IPS-18c (cell line): ENCODE measurements around the gene NAA16.

Experiments used
- H3K4me3 ChIP-seq: 2 replicates; pipeline ENCODE4 v1.7.0; 2013; ENCODE audit warnings: low read depth, mild to moderate bottlenecking, low read length, moderate library complexity; ENCODE audit not compliant: insufficient read depth
- H3K9me3 ChIP-seq: one replicate; pipeline ENCODE4 v1.6.1; 2013; ENCODE audit warnings: mild to moderate bottlenecking, low read length, moderate library complexity; ENCODE audit not compliant: control insufficient read depth, insufficient read depth

Gene NAA16

GRCh38 chr13:41386211-41386610, 75.1 kb downstream of the NAA16 start:
- Histone ChIP-seq H3K9me3 (no peaks in the 10 kb centered on the region), H3K4me3 (no peak overlapping the region)

- Histone ChIP-seq H3K9me3 (no peaks in the 10 kb centered on the region), H3K4me3 (no peak overlapping the region)
Measured at GRCh38 chr13:41387576-41387975, 76.5 kb downstream of the NAA16 start.

DNA sequence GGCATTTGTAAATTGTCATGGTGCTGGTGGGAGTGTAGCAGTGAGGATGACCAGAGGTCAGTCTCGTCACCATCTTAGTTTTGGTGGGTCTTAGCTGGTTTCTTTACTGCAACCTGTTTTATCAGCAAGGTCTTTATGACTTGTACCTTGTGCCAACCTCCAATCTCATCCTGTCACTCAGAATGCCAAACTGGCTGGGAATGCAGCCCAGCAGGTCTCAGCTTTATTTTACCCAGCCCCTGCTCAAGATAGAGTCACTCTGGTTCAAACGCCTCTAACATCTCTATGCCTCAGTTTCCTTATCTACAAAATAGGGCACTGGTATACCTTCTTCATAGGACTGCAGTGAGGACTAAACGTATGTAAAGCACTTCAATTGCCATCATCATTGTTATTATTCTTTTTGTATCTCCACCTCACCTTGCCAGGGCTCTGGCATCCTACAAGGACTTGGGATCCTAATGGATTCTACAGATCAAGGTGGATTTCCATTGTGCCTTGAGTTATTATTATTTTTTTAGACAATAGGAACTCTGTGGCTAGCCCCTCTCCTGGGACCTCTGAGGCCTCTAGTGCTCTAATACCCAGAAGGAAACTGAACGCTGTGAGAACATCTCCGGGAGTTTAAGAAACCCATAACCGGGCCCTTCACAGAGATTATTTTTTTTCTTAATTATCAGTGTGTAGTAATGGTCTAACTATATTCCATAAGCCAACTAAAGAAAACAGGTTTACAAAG, 77.2 kb downstream of the NAA16 start:
- Histone ChIP-seq H3K9me3 (no peaks in the 10 kb centered on the region), H3K4me3 (no peak overlapping the region)

DNA sequence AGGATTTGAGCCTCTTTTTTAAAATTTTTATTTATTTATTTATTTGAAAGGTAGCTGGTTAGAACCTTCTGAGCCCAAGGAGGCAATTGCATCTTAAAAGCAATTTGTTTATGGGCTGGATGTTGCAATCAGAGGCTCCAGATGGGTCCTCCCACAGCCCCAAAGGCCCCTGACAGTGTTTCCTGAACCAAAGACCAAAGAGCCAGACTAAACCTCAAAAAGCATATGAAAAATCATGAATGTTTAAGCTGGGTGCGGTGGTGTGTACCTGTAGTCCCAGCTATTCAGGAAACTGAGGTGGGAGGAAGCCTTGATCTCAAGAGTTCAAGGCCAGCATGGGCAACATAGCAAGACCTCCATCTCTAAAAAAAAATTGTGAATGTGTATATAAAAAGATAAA, 78.5 kb downstream of the NAA16 start:
- peaks cover 2% of the 10 kb centered on the region for H3K9me3 ChIP-seq
- no peak overlapping the region for H3K4me3 ChIP-seq

GRCh38 chr13:41394166-41394565, 83.1 kb downstream of the NAA16 start:
- H3K9me3 ChIP-seq: peaks cover 2% of the 10 kb centered on the region
- H3K4me3 ChIP-seq: no peak overlapping the region

GRCh38 chr13:41398494-41399170, 87.6 kb downstream of the NAA16 start:
- H3K9me3 ChIP-seq: peaks cover under 1% of the 10 kb centered on the region
- H3K4me3 ChIP-seq: no peak overlapping the region

DNA sequence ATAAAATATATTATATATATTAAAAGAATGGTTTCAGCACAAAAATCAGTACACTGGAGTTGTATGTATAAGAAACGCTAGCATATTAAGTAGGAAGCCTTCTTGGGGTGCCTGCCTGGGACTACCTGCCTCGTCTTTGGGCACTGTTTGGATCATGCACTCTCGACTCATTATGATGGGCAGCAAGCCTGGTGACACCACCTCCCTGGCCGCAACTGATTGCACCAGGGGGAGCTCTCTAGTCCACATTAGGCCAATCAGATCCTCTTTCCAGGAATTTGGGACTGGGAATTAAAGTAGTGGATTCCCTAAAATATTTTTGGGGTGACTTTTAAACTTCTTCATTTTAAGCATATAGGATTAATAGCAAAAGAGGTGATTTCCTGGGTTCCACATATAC, 90.3 kb downstream of the NAA16 start:
- Histone ChIP-seq H3K4me3 (no peak overlapping the region), H3K9me3 (no peaks in the 10 kb centered on the region)

- Histone ChIP-seq H3K4me3 (no peak overlapping the region), H3K9me3 (no peaks in the 10 kb centered on the region)
Measured at GRCh38 chr13:41402691-41403511, 91.8 kb downstream of the NAA16 start.

- Histone ChIP-seq H3K4me3 (no peak overlapping the region), H3K9me3 (no peaks in the 10 kb centered on the region)
Measured at GRCh38 chr13:41403983-41404382, 92.9 kb downstream of the NAA16 start.

DNA sequence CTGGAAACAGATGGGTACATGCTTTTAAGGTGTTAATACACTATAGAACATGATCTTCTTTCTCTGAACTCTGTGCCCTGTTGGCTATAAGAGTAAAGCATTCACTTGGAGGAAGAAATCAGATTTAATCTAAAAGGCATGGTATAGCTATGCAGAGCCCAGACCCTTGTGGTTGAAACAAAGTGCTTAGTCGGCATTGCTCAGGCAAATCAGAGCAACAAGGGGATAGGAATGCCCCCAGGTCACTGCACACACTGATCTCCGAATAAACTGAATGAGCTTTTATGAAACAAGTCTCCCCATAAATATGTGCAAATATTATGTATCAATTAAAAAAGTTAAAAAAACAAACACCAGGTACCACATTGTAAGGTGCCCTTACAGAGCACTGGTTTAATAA, 94.3 kb downstream of the NAA16 start:
- H3K9me3 ChIP-seq: no peaks in the 10 kb centered on the region
- no peak overlapping the region for H3K4me3 ChIP-seq

DNA sequence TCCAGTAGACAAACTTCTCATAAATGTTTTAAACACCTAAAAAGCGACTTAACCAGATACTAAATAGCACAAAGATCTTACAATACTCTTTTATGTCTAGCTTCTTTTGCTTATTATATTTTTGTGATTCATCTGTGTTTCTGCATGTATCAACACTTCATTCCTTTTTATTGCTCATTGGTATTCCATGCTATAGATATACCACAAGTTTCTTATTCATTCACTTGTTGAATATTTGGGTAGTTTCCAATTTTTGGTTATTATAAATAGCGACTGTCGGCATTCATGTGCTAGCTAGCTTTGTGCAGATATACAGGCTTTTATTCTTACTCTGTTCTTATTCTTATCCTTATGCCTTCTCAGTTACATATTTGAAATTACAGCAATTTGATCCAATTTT, 96.3 kb downstream of the NAA16 start:
- Histone ChIP-seq H3K9me3 (no peaks in the 10 kb centered on the region), H3K4me3 (no peak overlapping the region)

- no peaks in the 10 kb centered on the region for H3K9me3 ChIP-seq
Measured at GRCh38 chr13:41408121-41408520, 97.1 kb downstream of the NAA16 start.

DNA sequence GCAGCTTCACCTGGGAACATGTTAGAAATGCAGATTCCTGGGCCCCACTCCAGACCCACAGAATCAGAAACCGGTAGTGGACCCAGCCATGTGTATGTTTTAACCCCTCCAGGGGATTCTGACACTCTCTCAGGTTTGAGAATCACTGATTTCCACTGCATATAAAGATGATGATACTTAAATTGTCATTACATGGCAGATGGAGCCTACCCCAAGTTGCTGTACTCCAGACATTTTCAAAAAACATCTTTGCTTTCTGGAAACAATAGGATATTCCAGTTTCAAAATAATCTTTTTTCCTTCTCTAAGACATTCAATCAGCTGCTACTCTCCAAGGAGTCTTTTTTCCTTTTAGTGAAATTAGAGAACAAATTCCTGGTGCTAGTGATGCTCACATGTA, 97.7 kb downstream of the NAA16 start:
- no peak overlapping the region for H3K4me3 ChIP-seq
- H3K9me3 ChIP-seq: no peaks in the 10 kb centered on the region

More at GRCh38 chr13:41408121-41408520, 97.1 kb downstream of the NAA16 start:
- no peak overlapping the region for H3K4me3 ChIP-seq

- Histone ChIP-seq H3K4me3 (no peak overlapping the region), H3K9me3 (no peaks in the 10 kb centered on the region)
Measured at GRCh38 chr13:41409611-41410010, 98.5 kb downstream of the NAA16 start.

GRCh38 chr13:41411060-41411459, 100.0 kb downstream of the NAA16 start:
- Histone ChIP-seq H3K4me3 (no peak overlapping the region), H3K9me3 (no peaks in the 10 kb centered on the region)

DNA sequence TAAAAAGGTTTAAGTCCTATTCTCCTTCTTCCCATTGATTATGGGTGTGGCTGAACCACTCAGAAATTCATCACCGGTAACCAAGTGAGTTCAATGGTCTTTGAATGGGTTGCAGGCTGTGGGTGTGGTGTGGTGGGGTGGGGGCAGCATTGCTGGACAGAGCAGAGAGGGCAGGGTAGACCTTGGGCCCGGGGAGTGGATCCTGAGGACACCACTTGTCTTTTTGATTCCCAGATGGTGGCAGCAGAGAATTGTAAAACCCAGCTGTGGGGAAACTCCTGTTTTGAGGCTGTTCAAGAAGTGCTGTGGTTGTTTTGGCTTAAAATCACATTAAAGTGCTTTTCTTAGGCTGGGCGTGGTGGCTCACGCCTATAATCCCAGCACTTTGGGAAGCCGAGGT, 100.5 kb downstream of the NAA16 start:
- Histone ChIP-seq H3K9me3 (no peaks in the 10 kb centered on the region), H3K4me3 (no peak overlapping the region)

GRCh38 chr13:41413872-41414271, 102.8 kb downstream of the NAA16 start:
- Histone ChIP-seq H3K4me3 (no peak overlapping the region), H3K9me3 (no peaks in the 10 kb centered on the region)

DNA sequence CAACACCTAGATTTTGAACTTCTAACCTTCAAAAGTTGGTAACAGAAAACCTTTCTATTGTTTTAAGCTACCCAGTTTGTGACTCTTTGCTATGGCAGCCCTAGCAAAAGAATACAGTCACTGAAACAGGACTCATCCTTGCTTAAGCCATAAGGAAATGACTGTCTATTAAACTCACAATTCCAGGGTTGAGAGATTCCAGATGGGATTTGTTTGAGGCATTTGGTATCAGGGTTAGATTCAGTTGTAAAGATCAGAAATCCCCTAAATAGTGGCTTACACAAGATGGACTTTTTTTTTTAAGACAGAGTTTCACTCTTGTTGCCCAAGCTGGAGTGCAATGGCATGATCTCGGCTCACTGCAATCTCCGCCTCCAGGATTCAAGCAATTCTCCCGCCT, 105.2 kb downstream of the NAA16 start:
- Histone ChIP-seq H3K4me3 (no peak overlapping the region), H3K9me3 (no peaks in the 10 kb centered on the region)
